ENCODE measurements around the gene GRM7. TPM values are rescaled to one million over a fixed set of nuclear protein-coding genes. Genes with fewer than 3 reads are reported as not detected.
A peak's percentile ranks its signal among the peaks of the same experiment; 100 is the strongest.

The GRM7 gene
- polyA plus RNA-seq (21.9 and 23.8 TPM in 2 replicates), polyA minus RNA-seq (78.1 and 83.5 TPM in 2 replicates)

DNA sequence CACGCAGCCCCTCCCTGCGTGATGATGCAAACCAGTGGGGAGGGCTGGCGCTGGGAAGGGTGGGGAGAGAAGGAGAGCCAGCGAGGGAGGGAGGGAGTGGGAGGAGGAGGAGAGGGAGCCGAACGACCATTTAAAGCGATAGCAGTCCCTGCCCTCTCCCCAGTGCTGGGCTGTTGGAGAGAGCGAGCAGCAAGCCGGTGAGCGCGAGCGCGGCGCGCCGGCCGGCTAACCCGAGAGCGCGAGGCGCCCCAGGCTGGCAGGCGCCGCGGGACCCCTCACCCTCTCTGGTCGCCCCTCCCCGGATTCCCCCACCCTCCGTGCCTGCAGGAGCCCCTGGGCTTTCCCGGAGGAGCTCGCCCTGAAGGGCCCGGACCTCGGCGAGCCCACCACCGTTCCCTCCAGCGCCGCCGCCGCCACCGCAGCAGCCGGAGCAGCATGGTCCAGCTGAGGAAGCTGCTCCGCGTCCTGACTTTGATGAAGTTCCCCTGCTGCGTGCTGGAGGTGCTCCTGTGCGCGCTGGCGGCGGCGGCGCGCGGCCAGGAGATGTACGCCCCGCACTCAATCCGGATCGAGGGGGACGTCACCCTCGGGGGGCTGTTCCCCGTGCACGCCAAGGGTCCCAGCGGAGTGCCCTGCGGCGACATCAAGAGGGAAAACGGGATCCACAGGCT, at the start of gene GRM7:
TSS of gene GRM7 (plus strand) at position 162 of the 671 bp plus-strand sequence.
- peaks cover 59% of the 10 kb centered on the region for H3K27me3 ChIP-seq (ENCODE audit: insufficient read depth, low read depth, low read length)
- no peaks in the 10 kb centered on the region for H4K20me1 ChIP-seq (ENCODE audit: insufficient read depth)
- H3K27ac ChIP-seq (ENCODE audit: low read length): peak within 1 kb of the TSS; percentile 53

DNA sequence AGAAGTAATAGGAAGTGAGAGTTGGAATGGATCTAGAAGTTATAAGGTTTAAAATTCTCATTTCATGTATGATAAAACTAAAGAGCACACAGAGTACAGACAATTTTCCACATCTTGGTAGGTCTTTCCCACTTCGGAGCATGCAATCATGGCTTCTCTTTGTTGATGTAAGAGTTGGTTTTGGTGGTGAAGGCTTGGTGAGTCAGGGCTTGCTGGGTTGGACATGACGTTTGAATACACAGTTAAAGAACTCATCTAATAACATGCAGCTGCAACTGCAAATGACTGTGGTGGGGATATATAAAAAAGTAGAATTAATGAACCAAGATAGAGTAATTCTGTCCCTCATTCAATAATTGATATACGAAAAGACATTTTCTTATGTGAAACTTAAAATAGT, 39.5 kb upstream of the GRM7 start:
- H3K36me3 ChIP-seq (ENCODE audit: insufficient read depth, low read length): no peaks in the 10 kb centered on the region
- TF ChIP-seq, protein P1, sequence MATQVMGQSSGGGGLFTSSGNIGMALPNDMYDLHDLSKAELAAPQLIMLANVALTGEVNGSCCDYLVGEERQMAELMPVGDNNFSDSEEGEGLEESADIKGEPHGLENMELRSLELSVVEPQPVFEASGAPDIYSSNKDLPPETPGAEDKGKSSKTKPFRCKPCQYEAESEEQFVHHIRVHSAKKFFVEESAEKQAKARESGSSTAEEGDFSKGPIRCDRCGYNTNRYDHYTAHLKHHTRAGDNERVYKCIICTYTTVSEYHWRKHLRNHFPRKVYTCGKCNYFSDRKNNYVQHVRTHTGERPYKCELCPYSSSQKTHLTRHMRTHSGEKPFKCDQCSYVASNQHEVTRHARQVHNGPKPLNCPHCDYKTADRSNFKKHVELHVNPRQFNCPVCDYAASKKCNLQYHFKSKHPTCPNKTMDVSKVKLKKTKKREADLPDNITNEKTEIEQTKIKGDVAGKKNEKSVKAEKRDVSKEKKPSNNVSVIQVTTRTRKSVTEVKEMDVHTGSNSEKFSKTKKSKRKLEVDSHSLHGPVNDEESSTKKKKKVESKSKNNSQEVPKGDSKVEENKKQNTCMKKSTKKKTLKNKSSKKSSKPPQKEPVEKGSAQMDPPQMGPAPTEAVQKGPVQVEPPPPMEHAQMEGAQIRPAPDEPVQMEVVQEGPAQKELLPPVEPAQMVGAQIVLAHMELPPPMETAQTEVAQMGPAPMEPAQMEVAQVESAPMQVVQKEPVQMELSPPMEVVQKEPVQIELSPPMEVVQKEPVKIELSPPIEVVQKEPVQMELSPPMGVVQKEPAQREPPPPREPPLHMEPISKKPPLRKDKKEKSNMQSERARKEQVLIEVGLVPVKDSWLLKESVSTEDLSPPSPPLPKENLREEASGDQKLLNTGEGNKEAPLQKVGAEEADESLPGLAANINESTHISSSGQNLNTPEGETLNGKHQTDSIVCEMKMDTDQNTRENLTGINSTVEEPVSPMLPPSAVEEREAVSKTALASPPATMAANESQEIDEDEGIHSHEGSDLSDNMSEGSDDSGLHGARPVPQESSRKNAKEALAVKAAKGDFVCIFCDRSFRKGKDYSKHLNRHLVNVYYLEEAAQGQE (IDR thresholded peaks at IDR 0.05; ENCODE audit: borderline replicate concordance): no peak
- no peak for TF ChIP-seq EP300 (conservative IDR thresholded peaks at IDR 0.05; ENCODE audit: poor library complexity, severe bottlenecking)
- TF ChIP-seq EZH2 (IDR thresholded peaks at IDR 0.05; ENCODE audit: borderline replicate concordance, insufficient read depth, low read length, poor library complexity, severe bottlenecking): no peak
- TF ChIP-seq SMC3 (conservative IDR thresholded peaks at IDR 0.05; ENCODE audit: poor library complexity): no peak
- TF ChIP-seq POLR2AphosphoS5 (IDR thresholded peaks at IDR 0.05): no peak
- no peak for TF ChIP-seq MXI1 (conservative IDR thresholded peaks at IDR 0.05; ENCODE audit: poor library complexity, severe bottlenecking)
- TF ChIP-seq, protein P2, sequence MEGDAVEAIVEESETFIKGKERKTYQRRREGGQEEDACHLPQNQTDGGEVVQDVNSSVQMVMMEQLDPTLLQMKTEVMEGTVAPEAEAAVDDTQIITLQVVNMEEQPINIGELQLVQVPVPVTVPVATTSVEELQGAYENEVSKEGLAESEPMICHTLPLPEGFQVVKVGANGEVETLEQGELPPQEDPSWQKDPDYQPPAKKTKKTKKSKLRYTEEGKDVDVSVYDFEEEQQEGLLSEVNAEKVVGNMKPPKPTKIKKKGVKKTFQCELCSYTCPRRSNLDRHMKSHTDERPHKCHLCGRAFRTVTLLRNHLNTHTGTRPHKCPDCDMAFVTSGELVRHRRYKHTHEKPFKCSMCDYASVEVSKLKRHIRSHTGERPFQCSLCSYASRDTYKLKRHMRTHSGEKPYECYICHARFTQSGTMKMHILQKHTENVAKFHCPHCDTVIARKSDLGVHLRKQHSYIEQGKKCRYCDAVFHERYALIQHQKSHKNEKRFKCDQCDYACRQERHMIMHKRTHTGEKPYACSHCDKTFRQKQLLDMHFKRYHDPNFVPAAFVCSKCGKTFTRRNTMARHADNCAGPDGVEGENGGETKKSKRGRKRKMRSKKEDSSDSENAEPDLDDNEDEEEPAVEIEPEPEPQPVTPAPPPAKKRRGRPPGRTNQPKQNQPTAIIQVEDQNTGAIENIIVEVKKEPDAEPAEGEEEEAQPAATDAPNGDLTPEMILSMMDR (IDR thresholded peaks at IDR 0.05; ENCODE audit: poor library complexity, severe bottlenecking): no peak
- no peak for TF ChIP-seq TAF1 (IDR thresholded peaks at IDR 0.05; ENCODE audit: low read depth)

More for the DNA sequence above, at the start of gene GRM7:
- Histone ChIP-seq H3F3A (ENCODE audit: insufficient read depth, low read length, poor library complexity, severe bottlenecking) (peaks cover 7% of the 10 kb centered on the region), H3K79me2 (replicated peaks; ENCODE audit: insufficient read depth, low read length) (no peaks in the 10 kb centered on the region), H3K9me2 (ENCODE audit: insufficient read depth, low read length) (no peaks in the 10 kb centered on the region), H3K36me3 (ENCODE audit: insufficient read depth, low read length) (no peaks in the 10 kb centered on the region), H3K9me3 (ENCODE audit: low read length) (no peaks in the 10 kb centered on the region), H3K4me2 (ENCODE audit: low read length) (peak within 1 kb of the TSS; percentile 74), H3K9ac (ENCODE audit: low read length) (peak within 1 kb of the TSS; percentile 74), H3K4me3 (ENCODE audit: low read length) (peak within 1 kb of the TSS; percentile 93), H2AFZ (ENCODE audit: low read depth, low read length) (no peak within 1 kb of the TSS)
- TF ChIP-seq, protein P1 (IDR thresholded peaks at IDR 0.05; ENCODE audit: borderline replicate concordance): no peak
- TF ChIP-seq SMC3 (conservative IDR thresholded peaks at IDR 0.05; ENCODE audit: poor library complexity) (peak; percentile 46), POLR2AphosphoS5 (IDR thresholded peaks at IDR 0.05) (no peak), MXI1 (conservative IDR thresholded peaks at IDR 0.05; ENCODE audit: poor library complexity, severe bottlenecking) (peak; percentile 65), EP300 (conservative IDR thresholded peaks at IDR 0.05; ENCODE audit: poor library complexity, severe bottlenecking) (no peak), TAF1 (IDR thresholded peaks at IDR 0.05; ENCODE audit: low read depth) (no peak), EZH2 (IDR thresholded peaks at IDR 0.05; ENCODE audit: borderline replicate concordance, insufficient read depth, low read length, poor library complexity, severe bottlenecking) (no peak), RAD21 (conservative IDR thresholded peaks at IDR 0.05) (peak; percentile 34)
- TF ChIP-seq, protein P2 (IDR thresholded peaks at IDR 0.05; ENCODE audit: poor library complexity, severe bottlenecking): no peak

More for the DNA sequence above, 39.5 kb upstream of the GRM7 start:
- Histone ChIP-seq H3K79me2 (replicated peaks; ENCODE audit: insufficient read depth, low read length) (no peaks in the 10 kb centered on the region), H4K20me1 (ENCODE audit: insufficient read depth) (no peaks in the 10 kb centered on the region), H3K9me2 (ENCODE audit: insufficient read depth, low read length) (no peaks in the 10 kb centered on the region), H3K9ac (ENCODE audit: low read length) (no peak overlapping the region), H3K27ac (ENCODE audit: low read length) (no peak overlapping the region), H2AFZ (ENCODE audit: low read depth, low read length) (no peak overlapping the region), H3K9me3 (ENCODE audit: low read length) (no peaks in the 10 kb centered on the region), H3K4me3 (ENCODE audit: low read length) (no peak overlapping the region), H3K27me3 (ENCODE audit: insufficient read depth, low read depth, low read length) (no peaks in the 10 kb centered on the region), H3K4me2 (ENCODE audit: low read length) (no peak overlapping the region), H3F3A (ENCODE audit: insufficient read depth, low read length, poor library complexity, severe bottlenecking) (no peaks in the 10 kb centered on the region)
